ENCODE measurements around the gene ZIC4.

The ZIC4 gene

GRCh38 chr3:147341727-147342126 lies 64.6 kb downstream of the ZIC4 start:
- no peak for DNase-seq

- no peak for DNase-seq
Measured at GRCh38 chr3:147336543-147337278, 69.6 kb downstream of the ZIC4 start.

Measured in CD4-positive, alpha-beta T cell treated with Interleukin-4 for 4 hours (primary cell).